Cerebellar cortex (tissue), 1 donor: ENCODE data around the gene MEF2B.
"Not testable (repeated sequence)": the region's sequence is repeated elsewhere in the genome, so short reads cannot be mapped to it uniquely, and the experiment has no call there.

Experiments used
- DNase-seq: peaks from one replicate; pipeline ENCODE4 v3.0.0-alpha.2; 2015; ENCODE audit warnings: low spot score

Gene MEF2B

GRCh38 chr19:19155495-19156219 lies 14.4 kb downstream of the MEF2B start:
- DNase-seq: no peak

DNA sequence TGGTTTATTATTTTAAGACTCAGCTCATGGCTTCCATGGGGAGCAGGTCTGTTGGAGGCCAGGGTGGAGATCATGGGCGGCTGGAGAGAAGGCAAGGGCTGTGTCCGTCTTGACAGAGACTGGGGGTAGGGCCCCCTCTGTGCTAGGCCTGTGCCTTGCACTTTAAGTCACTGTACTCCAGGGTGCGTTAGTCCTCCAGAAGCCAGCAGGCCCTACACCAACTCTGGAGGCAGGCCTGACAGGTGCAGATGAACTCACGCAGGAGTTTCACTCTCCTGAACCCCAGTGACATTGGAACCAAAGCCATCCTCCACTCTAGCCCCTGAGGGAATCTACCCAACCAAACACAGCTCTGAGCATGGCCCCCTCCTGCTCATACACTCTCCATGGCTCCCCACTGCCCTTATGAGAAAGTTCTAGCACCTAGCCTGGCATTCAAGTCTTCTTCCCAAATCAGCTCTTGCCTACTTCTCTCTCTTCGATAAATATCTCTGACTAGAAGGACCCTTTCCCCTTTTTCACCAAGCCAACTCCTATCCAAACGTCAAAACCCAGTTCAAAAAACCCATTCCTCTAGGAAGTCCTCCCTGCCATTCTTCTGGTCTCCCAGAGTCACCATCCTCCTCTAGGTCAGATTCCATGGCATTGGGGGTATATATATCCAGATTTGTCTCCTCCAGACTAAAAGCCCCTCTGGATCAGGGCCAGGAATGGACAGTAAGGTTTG lies 15.1 kb downstream of the MEF2B start:
- DNase-seq: no peak

DNA sequence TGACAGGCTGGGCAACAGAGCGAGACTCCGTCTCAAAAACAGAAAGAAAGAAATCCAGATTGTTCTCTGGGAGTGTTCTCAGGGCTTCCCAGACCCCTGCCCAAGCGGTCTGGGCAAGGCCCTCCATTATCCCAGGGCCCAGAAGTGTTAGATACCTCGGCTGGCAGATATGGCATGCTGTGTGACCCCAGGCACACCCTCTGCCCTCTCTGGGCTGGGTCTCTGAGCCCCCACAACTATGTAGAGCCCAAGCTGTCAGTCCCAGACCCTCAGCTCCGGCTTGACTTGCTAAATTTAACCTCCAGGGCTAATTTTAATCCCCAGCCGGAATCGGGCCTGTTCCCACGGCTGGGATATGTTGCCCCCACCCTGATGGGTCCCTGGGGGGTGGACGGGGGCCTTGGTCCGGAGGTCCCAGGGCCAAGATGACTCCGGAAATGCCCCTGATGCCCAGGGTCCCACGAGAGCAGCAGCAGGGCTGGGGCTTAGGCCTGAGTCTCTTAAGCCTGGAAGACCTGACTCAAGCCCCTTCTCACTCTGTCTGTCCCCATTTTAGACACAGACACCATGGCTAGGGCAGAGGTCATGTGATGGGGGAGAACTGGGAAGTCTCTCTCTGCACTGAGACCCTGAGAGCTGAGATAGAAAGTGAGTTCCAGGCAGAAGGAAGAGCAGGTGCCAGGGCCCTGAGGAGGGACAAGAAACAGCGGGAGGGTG lies 17.2 kb downstream of the MEF2B start:
- no peak for DNase-seq

DNA sequence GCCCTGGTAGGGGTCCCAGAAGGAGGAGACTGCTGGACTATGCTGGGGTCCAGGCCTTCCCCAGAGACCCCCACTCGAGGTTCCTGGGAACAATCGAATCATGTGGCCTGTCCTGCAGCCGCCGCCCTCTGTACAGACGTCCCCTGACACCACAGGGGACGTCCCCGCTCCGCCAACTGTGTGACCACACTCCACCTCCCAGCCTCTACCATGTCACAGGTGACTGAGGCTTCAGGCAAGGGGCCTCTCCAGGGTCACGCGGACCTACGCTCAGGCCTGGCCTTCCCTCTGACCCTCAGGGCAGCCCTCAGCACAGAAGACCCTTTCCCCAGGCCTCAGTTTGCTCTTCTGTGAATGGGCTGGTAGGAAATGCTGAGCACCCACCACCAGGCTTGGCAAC lies 18.6 kb downstream of the MEF2B start:
- DNase-seq: no peak

- no peak for DNase-seq
These were observed 20.6 kb downstream of the MEF2B start for GRCh38 chr19:19149435-19149834.

DNA sequence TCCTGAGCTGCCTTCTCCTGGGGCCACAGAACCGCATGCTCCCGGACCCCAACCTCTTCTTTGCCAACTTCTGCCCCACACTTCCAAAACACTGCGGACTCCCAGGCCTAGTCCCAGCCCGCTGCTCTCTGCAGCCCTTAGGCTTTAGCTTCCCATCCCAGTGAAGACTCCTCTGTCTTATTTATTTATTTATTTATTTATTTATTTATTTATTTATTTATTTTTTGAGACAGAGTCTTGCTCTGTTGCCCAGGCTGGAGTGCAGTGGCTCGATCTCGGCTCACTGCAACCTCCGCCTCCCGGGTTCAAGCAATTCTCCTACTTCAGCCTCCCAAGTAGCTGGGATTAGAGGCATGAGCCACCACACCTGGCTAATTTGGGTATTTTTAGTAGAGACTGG lies 21.6 kb downstream of the MEF2B start:
- DNase-seq: not testable (repeated sequence)

GRCh38 chr19:19147344-19147743 lies 22.7 kb downstream of the MEF2B start:
- DNase-seq: no peak

GRCh38 chr19:19146865-19147264 lies 23.2 kb downstream of the MEF2B start:
- no peak for DNase-seq

DNA sequence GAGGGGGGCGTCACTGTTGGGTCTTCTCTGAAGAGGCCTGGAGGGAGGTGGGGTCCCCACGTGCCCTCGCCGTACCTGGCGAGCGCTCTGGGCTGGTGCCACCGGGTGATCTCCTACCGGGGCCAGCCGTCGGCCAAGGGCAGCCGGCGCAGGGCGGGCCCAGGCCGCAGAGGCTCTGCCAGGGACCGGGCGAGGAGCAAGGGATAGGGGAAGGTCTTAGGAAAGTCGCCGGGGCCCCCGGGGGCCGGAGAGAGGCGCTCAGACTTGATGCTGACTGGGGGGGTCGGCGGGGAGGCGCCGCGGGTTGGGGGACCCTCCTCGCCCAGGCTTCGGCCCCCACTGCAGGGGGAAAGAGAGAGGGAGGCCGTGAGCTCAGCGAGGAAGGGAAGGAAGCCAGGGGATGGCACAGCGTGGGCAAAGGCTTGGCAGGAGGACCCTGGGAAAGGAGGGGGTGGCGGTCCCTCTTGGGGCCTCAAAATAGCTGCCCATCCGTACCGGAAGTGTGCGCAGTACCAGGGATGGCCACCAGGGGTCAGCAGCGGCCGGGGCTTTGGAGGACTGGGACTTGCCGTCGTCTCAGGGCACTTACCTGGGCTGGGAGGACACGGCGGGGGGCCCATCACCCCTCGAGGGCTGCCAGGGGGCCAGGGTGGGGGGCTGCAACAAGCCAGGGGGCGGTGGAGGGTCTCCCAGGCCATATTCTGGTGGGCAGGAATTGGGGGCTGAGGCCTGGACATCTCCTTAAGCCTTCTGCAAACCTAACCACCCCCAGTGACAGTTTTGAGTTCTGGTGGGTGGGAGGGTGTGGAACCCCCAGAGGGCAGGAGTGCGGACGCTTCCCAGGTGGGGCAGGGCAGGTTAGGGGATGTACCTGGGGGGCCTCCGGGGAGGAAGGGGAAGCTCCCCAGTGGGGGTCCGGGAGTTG lies 24.1 kb downstream of the MEF2B start:
- peak; percentile 64 for DNase-seq

DNA sequence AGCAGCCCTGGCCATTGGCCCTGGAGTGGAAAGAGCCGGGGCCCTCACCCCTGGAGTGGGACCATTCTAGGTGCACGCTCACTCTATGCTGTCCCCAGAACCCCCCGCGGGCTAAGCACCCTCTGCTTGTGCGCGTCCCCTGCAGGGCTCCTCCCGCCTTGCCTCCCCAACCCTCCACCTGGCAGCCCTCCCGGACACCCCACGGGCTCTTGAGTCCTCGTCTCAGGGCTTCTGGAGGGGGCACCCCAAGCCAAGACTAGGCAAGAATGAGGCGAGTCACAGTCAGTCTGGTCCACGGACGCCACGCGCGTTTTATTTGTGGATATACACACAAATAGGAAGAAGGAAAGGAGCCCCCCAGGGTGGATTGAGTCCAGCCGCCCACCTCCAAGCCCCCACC lies 24.8 kb downstream of the MEF2B start:
- no peak for DNase-seq

DNA sequence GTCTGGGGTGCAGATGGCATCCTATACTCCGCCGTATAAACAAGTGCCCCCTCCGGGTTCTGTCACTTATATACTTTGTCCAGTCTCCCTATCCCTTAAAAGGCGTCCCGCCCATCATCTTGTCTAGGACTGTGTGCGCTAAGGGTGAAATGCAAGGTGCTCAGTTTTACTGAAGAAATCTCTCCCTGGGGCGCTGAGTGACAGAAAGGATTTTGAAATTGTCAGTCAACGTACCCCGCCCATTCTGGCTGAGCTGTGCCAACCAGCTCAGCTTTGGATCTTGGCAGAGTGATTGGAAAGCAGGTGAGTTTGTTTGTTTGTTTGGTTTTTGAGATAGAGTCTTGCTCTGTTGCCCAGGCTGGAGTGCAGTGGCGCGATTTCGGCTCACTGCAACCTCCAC lies 27.7 kb downstream of the MEF2B start:
- DNase-seq: no peak

DNA sequence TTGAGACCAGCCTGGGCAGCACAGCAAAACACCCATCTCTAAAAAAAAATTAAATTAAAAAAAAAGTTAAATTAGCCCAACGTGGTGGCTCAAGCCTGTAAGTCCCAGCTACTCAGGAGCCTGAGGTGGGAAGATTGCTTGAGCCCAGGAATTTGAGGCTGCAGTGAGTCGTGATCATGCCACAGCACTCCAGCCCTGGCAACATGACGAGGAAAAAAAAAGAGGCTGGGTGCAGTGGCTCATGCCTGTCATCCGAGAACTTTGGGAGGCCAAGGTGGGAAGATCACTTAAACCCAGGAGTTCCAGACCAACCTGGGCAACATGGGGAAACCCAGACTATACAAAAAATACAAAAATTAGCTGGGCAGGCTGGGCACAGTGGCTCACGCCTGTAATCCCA lies 29.6 kb downstream of the MEF2B start:
- DNase-seq: no peak

DNA sequence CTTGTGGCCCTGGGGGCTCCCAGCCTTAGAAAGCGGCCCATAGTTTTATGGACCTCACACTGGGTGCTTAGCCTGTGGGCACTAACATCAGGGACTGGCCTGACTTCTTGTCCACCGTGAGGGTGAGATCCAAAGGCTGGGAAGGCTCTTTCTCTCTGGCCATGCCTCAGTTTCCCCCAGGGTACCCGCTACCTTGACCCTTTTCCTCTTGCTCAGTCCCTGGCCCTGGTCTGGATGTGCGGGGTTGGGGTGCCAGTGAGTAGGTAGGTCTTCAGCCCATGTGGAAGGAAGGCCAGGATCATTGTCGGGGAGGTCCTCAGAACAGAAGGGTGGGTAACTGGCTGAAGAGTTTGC lies 30.2 kb downstream of the MEF2B start:
- no peak for DNase-seq

- peak; percentile 98 for DNase-seq
These were observed 31.7 kb downstream of the MEF2B start, which contains the start of gene TMEM161A for GRCh38 chr19:19138109-19138981. TSS of gene TMEM161A (minus strand) at chr19:19138478. CDS start at chr19:19138428, 50 bp downstream.

- DNase-seq: no peak
These were observed 32.4 kb downstream of the MEF2B start for GRCh38 chr19:19137556-19138108.

DNA sequence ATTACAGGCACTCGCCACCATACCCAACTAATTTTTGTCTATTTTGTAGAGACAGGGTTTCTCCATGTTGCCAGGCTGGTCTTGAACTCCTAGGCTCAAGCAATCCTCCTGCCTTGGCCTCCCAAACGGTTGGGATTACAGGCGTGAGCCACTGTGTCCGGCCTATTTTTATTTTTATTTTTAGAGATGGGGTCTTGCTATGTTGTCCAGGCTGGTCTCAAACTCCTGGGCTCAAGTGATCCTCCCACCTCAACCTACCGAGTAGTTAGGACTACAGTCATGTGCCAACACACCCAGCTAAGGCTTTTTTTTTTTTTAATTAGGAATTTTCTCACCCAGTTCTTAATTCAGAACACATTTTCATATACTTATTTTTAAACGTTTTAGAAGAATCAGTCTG lies 34.4 kb downstream of the MEF2B start:
- DNase-seq: not testable (repeated sequence)

GRCh38 chr19:19134687-19135158 lies 35.3 kb downstream of the MEF2B start:
- no peak for DNase-seq

DNA sequence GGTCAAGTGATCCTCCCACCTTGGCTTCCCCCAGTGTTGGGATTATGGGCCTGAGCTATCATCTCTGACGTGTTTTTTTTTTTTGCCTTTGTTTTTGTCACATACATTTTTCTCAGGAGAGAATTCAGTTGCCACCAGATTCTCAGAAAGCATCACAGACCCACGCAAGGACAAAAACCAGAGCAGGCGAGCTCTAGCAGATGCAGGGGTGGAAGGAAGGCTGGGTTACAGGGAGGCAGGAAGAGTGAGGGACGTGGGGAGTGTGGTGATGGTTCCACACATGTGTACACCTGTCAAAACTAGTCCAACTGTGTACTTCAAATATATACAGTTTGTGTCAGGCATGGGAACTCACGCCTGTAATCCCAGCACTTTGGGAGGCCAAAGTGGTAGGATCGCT lies 36.1 kb downstream of the MEF2B start:
- DNase-seq: no peak

DNA sequence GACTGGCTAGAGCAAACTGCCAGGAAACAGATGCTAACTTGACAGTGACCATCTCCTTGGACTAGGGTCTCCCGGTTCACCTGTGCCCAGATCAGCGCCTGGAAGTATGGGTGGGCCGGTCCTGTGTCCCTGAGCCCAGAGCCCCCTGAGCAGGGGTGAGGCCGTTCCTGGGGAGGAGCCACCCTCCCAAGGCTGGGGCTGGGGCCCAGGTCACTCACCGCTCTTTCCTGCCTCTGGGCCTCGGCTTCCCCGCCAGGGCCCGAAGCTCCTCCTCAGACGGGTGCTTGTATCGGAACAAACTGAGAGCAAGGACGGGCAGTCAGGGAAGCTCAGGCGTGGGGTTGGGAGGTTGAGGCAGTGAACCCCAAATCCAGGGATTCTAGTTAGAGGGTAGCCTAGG lies 37.2 kb downstream of the MEF2B start:
- DNase-seq: no peak

- DNase-seq: no peak
These were observed 38.1 kb downstream of the MEF2B start for GRCh38 chr19:19131989-19132388.
